ENCODE measurements around the gene ROR2.

Gene ROR2

GRCh38 chr9:91858213-91859030 lies 91.6 kb downstream of the ROR2 start:
- Histone ChIP-seq H3K79me2 (ENCODE audit: insufficient read depth, low read length) (no peaks in the 10 kb centered on the region), H3K9me3 (ENCODE audit: insufficient read depth, low read length, severe bottlenecking) (no peaks in the 10 kb centered on the region), H3K4me2 (ENCODE audit: insufficient read depth, low read length) (no peak overlapping the region), H3K4me3 (ENCODE audit: low read depth in 1 of 2, low read length in 2 of 2) (no peak overlapping the region), H3K4me1 (ENCODE audit: insufficient read depth, low read length) (no peaks in the 10 kb centered on the region), H4K20me1 (ENCODE audit: insufficient read depth, low read length) (no peaks in the 10 kb centered on the region), H3K9ac (ENCODE audit: low read depth, low read length) (no peak overlapping the region), H2AFZ (ENCODE audit: low read depth, low read length) (no peak overlapping the region), H3K36me3 (ENCODE audit: insufficient read depth, low read length) (no peaks in the 10 kb centered on the region), H3K27ac (ENCODE audit: low read length) (no peak overlapping the region), H3K27me3 (ENCODE audit: insufficient read depth, low read length, poor library complexity) (no peaks in the 10 kb centered on the region)
- TF ChIP-seq EZH2 (IDR thresholded peaks at IDR 0.05; ENCODE audit: borderline replicate concordance, low read depth, low read length, severe bottlenecking), result no peak
- ATAC-seq (ENCODE audit: insufficient read depth, low read depth) (no peak), DNase-seq (no peak)

DNA sequence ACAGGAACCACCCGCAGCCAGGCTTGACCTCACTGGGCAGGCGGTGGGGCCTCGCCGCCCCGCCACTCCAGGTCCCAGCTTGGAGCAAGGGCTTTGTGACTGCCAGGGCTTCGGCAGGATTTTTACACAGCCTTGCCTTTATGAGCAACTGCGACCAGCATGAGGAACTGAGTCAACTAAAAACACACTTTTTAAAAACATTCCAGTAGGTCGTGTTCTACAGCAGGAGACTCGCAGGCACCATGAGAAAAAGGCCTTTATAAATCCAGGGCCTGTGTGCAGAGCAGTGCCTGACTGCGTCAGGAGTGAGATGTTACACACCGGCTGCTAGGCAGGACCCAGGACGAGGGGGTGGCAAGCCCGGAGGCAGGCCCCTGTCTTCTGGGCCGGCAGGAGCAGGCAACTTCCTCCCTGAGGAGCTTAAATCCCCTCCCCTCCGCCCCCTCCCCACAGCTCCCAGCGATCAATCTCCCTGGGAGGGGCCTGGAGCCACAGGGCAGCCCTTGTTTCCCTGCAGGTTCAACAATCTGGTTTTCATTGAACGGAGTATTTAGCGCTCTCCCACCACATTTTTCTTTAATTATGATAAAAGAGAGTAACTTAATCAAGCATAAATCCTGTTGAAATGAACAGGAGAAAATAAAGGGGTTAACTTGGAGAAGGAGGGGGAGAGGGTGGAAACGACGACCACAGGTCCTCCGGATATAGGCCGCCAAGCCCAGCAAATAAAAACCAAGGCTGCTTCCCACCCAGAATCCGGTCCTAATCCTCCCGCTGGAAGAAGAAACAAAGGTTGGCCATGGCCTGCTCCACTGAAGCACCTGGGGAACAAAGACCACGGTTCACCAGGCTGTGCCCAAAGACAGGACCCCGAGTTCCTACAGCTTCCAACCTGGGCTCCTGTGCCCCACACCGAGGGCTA lies 92.5 kb downstream of the ROR2 start:
- no peaks in the 10 kb centered on the region for H4K20me1 ChIP-seq (ENCODE audit: insufficient read depth, low read length)
- H3K27me3 ChIP-seq (ENCODE audit: insufficient read depth, low read length, poor library complexity), result no peaks in the 10 kb centered on the region
- H3K9ac ChIP-seq (ENCODE audit: low read depth, low read length), result no peak overlapping the region
- DNase-seq (no peak), ATAC-seq (ENCODE audit: insufficient read depth, low read depth) (no peak)
- no peak overlapping the region for H2AFZ ChIP-seq (ENCODE audit: low read depth, low read length)
- no peaks in the 10 kb centered on the region for H3K4me1 ChIP-seq (ENCODE audit: insufficient read depth, low read length)
- TF ChIP-seq EZH2 (IDR thresholded peaks at IDR 0.05; ENCODE audit: borderline replicate concordance, low read depth, low read length, severe bottlenecking), result no peak
- TF ChIP-seq, protein P1, sequence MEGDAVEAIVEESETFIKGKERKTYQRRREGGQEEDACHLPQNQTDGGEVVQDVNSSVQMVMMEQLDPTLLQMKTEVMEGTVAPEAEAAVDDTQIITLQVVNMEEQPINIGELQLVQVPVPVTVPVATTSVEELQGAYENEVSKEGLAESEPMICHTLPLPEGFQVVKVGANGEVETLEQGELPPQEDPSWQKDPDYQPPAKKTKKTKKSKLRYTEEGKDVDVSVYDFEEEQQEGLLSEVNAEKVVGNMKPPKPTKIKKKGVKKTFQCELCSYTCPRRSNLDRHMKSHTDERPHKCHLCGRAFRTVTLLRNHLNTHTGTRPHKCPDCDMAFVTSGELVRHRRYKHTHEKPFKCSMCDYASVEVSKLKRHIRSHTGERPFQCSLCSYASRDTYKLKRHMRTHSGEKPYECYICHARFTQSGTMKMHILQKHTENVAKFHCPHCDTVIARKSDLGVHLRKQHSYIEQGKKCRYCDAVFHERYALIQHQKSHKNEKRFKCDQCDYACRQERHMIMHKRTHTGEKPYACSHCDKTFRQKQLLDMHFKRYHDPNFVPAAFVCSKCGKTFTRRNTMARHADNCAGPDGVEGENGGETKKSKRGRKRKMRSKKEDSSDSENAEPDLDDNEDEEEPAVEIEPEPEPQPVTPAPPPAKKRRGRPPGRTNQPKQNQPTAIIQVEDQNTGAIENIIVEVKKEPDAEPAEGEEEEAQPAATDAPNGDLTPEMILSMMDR (IDR thresholded peaks at IDR 0.05; ENCODE audit: borderline replicate concordance, extremely low read depth, low read length, poor library complexity, severe bottlenecking), result no peak
- no peaks in the 10 kb centered on the region for H3K9me3 ChIP-seq (ENCODE audit: insufficient read depth, low read length, severe bottlenecking)
- H3K79me2 ChIP-seq (ENCODE audit: insufficient read depth, low read length), result no peaks in the 10 kb centered on the region
- H3K27ac ChIP-seq (ENCODE audit: low read length), result no peak overlapping the region
- no peak overlapping the region for H3K4me3 ChIP-seq (ENCODE audit: low read depth in 1 of 2, low read length in 2 of 2)
- no peaks in the 10 kb centered on the region for H3K36me3 ChIP-seq (ENCODE audit: insufficient read depth, low read length)
- no peak overlapping the region for H3K4me2 ChIP-seq (ENCODE audit: insufficient read depth, low read length)

DNA sequence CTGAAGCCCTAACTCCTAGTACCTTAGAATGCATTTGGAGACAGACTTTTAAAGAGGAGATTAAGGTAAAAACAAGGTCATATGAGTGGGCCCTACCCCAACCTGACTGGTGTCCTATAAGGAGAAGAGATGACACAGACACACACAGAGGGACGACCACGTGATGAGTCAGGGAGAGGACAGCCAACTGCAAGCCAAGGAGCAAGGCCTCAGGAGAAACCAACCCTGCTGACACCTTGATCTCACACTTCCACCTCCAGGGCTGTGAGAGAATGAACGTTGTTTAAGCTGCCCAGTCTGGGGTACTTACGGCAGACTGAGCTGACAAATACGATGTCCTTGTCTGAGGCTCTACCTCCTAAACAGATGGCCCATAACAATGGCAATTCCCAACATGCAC lies 93.6 kb downstream of the ROR2 start:
- Histone ChIP-seq H3K4me1 (ENCODE audit: insufficient read depth, low read length) (no peaks in the 10 kb centered on the region), H3K27ac (ENCODE audit: low read length) (no peak overlapping the region), H3K9me3 (ENCODE audit: insufficient read depth, low read length, severe bottlenecking) (no peaks in the 10 kb centered on the region), H3K27me3 (ENCODE audit: insufficient read depth, low read length, poor library complexity) (no peaks in the 10 kb centered on the region), H3K4me2 (ENCODE audit: insufficient read depth, low read length) (no peak overlapping the region), H3K36me3 (ENCODE audit: insufficient read depth, low read length) (no peaks in the 10 kb centered on the region), H2AFZ (ENCODE audit: low read depth, low read length) (no peak overlapping the region), H3K4me3 (ENCODE audit: low read depth in 1 of 2, low read length in 2 of 2) (no peak overlapping the region), H3K9ac (ENCODE audit: low read depth, low read length) (no peak overlapping the region), H4K20me1 (ENCODE audit: insufficient read depth, low read length) (no peaks in the 10 kb centered on the region), H3K79me2 (ENCODE audit: insufficient read depth, low read length) (no peaks in the 10 kb centered on the region)
- TF ChIP-seq EZH2 (IDR thresholded peaks at IDR 0.05; ENCODE audit: borderline replicate concordance, low read depth, low read length, severe bottlenecking), result no peak
- TF ChIP-seq, protein P1 (IDR thresholded peaks at IDR 0.05; ENCODE audit: borderline replicate concordance, extremely low read depth, low read length, poor library complexity, severe bottlenecking), result no peak
- DNase-seq (no peak), ATAC-seq (ENCODE audit: insufficient read depth, low read depth) (no peak)

GRCh38 chr9:91855196-91855595 lies 94.8 kb downstream of the ROR2 start:
- H2AFZ ChIP-seq (ENCODE audit: low read depth, low read length), result no peak overlapping the region
- DNase-seq, result no peak
- H3K4me2 ChIP-seq (ENCODE audit: insufficient read depth, low read length), result no peak overlapping the region

More at GRCh38 chr9:91855196-91855595, 94.8 kb downstream of the ROR2 start:
- no peak for TF ChIP-seq EZH2 (IDR thresholded peaks at IDR 0.05; ENCODE audit: borderline replicate concordance, low read depth, low read length, severe bottlenecking)
- TF ChIP-seq, protein P1 (IDR thresholded peaks at IDR 0.05; ENCODE audit: borderline replicate concordance, extremely low read depth, low read length, poor library complexity, severe bottlenecking), result no peak
- Histone ChIP-seq H3K9ac (ENCODE audit: low read depth, low read length) (no peak overlapping the region), H3K4me3 (ENCODE audit: low read depth in 1 of 2, low read length in 2 of 2) (no peak overlapping the region), H3K36me3 (ENCODE audit: insufficient read depth, low read length) (no peaks in the 10 kb centered on the region), H3K9me3 (ENCODE audit: insufficient read depth, low read length, severe bottlenecking) (no peaks in the 10 kb centered on the region), H3K27me3 (ENCODE audit: insufficient read depth, low read length, poor library complexity) (no peaks in the 10 kb centered on the region), H4K20me1 (ENCODE audit: insufficient read depth, low read length) (no peaks in the 10 kb centered on the region), H3K27ac (ENCODE audit: low read length) (no peak overlapping the region), H3K4me1 (ENCODE audit: insufficient read depth, low read length) (no peaks in the 10 kb centered on the region), H3K79me2 (ENCODE audit: insufficient read depth, low read length) (no peaks in the 10 kb centered on the region)
- ATAC-seq (ENCODE audit: insufficient read depth, low read depth), result no peak
